ENCODE measurements around the gene GLMN.

DNA sequence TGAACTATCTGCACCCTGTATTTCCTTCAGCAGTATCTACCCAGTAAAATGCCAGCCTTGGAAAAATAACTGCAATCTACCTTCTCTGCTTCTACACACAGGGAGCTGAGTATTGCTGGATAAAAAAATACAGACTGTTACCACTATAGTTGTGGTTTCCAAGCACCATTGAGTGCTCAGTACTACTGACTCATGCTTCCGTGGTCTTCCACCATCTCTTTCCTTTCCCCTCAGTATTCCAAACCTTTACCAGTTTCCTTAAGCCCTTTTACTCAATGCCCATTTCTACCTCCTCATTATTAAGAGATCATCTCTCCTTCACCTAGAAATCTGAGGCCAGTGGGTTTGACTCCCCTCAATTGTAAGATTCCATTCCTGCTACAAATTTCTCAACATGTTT is 23.8 kb downstream of the GLMN start:
- TF ChIP-seq EZH2 (optimal IDR thresholded peaks at IDR 0.05; ENCODE audit: low read depth, low read length) (no peak), CTCF (IDR thresholded peaks at IDR 0.05; ENCODE audit: low read length) (no peak)
